CD4-positive, alpha-beta memory T cell (primary cell): ENCODE results near the gene MIAT. TPM values are rescaled to one million over a fixed set of nuclear protein-coding genes. Genes with fewer than 3 reads are reported as not detected.

ENCODE experiments used
- CTCF ChIA-PET: fragments of 350-600 bp; sonication (Branson Sonifier 250); formaldehyde crosslinking; loops from one replicate; lab custom pipeline; 2021; ENCODE audit warnings: inconsistent platforms; ENCODE audit not compliant: partially characterized antibody; lab: Charles Lee
- POLR2A ChIA-PET: fragments of 350-600 bp; sonication (Branson Sonifier 250); formaldehyde crosslinking; loops from one replicate; lab custom pipeline; 2021; ENCODE audit not compliant: partially characterized antibody; lab: Charles Lee
- DNase-seq, 5 donors: peaks; one replicate each; pipeline versions ENCODE4 v3.0.0 to v3.0.0-alpha.2; 2020 to 2022; ENCODE audit warnings: mixed read lengths in 1 of 5
- H3K27ac ChIP-seq: one replicate; pipeline ENCODE4 v1.7.0; 2013; ENCODE audit warnings: low read depth, low read length
- H3K27me3 ChIP-seq: 2 replicates; pipeline ENCODE4 v1.7.0; 2013; ENCODE audit warnings: mild to moderate bottlenecking, low read length, moderate library complexity; ENCODE audit not compliant: insufficient read depth
- H3K36me3 ChIP-seq: 2 replicates; pipeline ENCODE4 v1.7.0; 2013; ENCODE audit warnings: mild to moderate bottlenecking, low read length, moderate library complexity; ENCODE audit not compliant: insufficient read depth
- H3K4me1 ChIP-seq: 2 replicates; pipeline ENCODE4 v1.7.0; 2013; ENCODE audit warnings: mild to moderate bottlenecking, low read length, moderate library complexity; ENCODE audit not compliant: insufficient read depth
- H3K4me3 ChIP-seq, 2 donors: one replicate each; pipeline ENCODE4 v1.7.0; 2013; ENCODE audit warnings: low read length in 2 of 2, mild to moderate bottlenecking in 1 of 2
- H3K9me3 ChIP-seq, 2 donors: one replicate each; pipeline ENCODE4 v1.7.0; 2013; ENCODE audit warnings: low read length in 2 of 2, control low read depth in 1 of 2; ENCODE audit not compliant: control insufficient read depth in 1 of 2
- H3K27ac Mint-ChIP-seq, 7 donors: one replicate each; pipeline ENCODE4 v1.8.0; 2020 to 2021; ENCODE audit warnings: mixed read lengths in 7 of 7, mild to moderate bottlenecking in 6 of 7, inconsistent platforms in 3 of 7, moderate library complexity in 3 of 7
- H3K27me3 Mint-ChIP-seq, 2 donors: one replicate each; pipeline ENCODE4 v1.8.0; 2020 to 2021; ENCODE audit warnings: mixed read lengths in 2 of 2
- H3K36me3 Mint-ChIP-seq, 2 donors: one replicate each; pipeline ENCODE4 v1.8.0; 2020 to 2021; ENCODE audit warnings: mixed read lengths in 2 of 2, inconsistent platforms in 1 of 2, mild to moderate bottlenecking in 1 of 2
- H3K4me1 Mint-ChIP-seq, 4 donors: one replicate each; pipeline ENCODE4 v1.8.0; 2020 to 2021; ENCODE audit warnings: mixed read lengths in 4 of 4, mild to moderate bottlenecking in 1 of 4
- H3K4me3 Mint-ChIP-seq, 8 donors: one replicate each; pipeline ENCODE4 v1.8.0; 2020 to 2021; ENCODE audit warnings: mixed read lengths in 8 of 8, mild to moderate bottlenecking in 7 of 8, moderate library complexity in 6 of 8, inconsistent platforms in 3 of 8
- H3K9me3 Mint-ChIP-seq, 8 donors: one replicate each; pipeline ENCODE4 v1.8.0; 2020 to 2021; ENCODE audit warnings: mixed read lengths in 8 of 8, mild to moderate bottlenecking in 5 of 8, inconsistent platforms in 3 of 8, moderate library complexity in 1 of 8
- intact Hi-C: fragments of 100-400 bp; cut with micrococcal nuclease; formaldehyde crosslinking; loops from one replicate; pipeline ENCODE4 v1.15.1; 2023
- polyA plus RNA-seq, 2 donors: library from polyadenylated mRNA; unstranded; fragments of 300-500 nt; fragmentation: Illumina TruSeq; gene quantifications; one replicate each; pipeline ENCODE4 v1.2.3, GENCODE V29; 2021
- total RNA-seq, 2 experiments: library from RNA; stranded (reverse); gene quantifications; one replicate each; pipeline ENCODE4 v1.2.3, GENCODE V29; 2021

Gene MIAT
- total and polyA plus RNA-seq, 4 experiments from 2014 or later: 0.54 to 270 (median 132) TPM

GRCh38 chr22:26673486-26673885 is 16.1 kb downstream of the MIAT start:
- peaks cover 0 to 2% (median 0%) of the 10 kb centered on the region in 8 donors for H3K9me3 Mint-ChIP-seq

GRCh38 chr22:26674211-26675190 is 17.1 kb downstream of the MIAT start:
- peak in 2 of 5 donors; percentile 19 to 49 for DNase-seq
- Histone ChIP-seq H3K27ac (peak overlapping the region; percentile 94), H3K4me1 (peaks cover 88% of the 10 kb centered on the region), H3K4me3 (peak overlapping the region; percentile 79), H3K9me3 (no peaks in the 10 kb centered on the region), H3K27me3 (no peaks in the 10 kb centered on the region), H3K36me3 (peaks cover 4% of the 10 kb centered on the region)
- Mint-ChIP-seq H3K27me3 (no peaks in the 10 kb centered on the region), H3K36me3 (peaks cover 13 to 27% of the 10 kb centered on the region in 2 donors), H3K9me3 (peaks cover 0 to 2% (median 0%) of the 10 kb centered on the region in 8 donors), H3K4me1 (peaks cover 70 to 94% (median 83%) of the 10 kb centered on the region in 4 donors), H3K27ac (peak overlapping the region; percentile 95 to 99 (median 98)), H3K4me3 (peak overlapping the region; percentile 85 to 99 (median 98))
- POLR2A ChIA-PET: interaction anchor here (0.6 to 5.4 kb wide), 19 partner anchors 8 to 1245 kb away, joined by 3 to 95 read pairs (median 7); partner anchors contain the start of genes ASPHD2, HPS4, MIAT and PITPNB
- CTCF ChIA-PET: interaction anchor here (0.9 to 3.4 kb wide), 9 partner anchors 9 to 244 kb away, joined by 3 to 18 read pairs (median 4); no protein-coding TSS in a partner anchor
- intact Hi-C loops: loop anchor here (10.0 kb wide), 1 partner anchor 1610 kb away; no protein-coding TSS in a partner anchor

More at GRCh38 chr22:26673486-26673885, 16.1 kb downstream of the MIAT start:
- peaks cover 88% of the 10 kb centered on the region for H3K4me1 ChIP-seq
- ChIA-PET POLR2A (interaction anchor here (0.9 to 5.4 kb wide), 21 partner anchors 8 to 1246 kb away, joined by 3 to 95 read pairs (median 5); partner anchors contain the start of genes ASPHD2, HPS4, MIAT and PITPNB), CTCF (interaction anchor here (0.9 to 3.4 kb wide), 8 partner anchors 8 to 243 kb away, joined by 3 to 18 read pairs (median 4); no protein-coding TSS in a partner anchor)
- H3K27ac ChIP-seq: peak overlapping the region; percentile 94
- H3K9me3 ChIP-seq: no peaks in the 10 kb centered on the region
- H3K4me3 ChIP-seq: peak overlapping the region; percentile 79
- Mint-ChIP-seq H3K27me3 (no peaks in the 10 kb centered on the region), H3K36me3 (peaks cover 11 to 24% of the 10 kb centered on the region in 2 donors), H3K4me1 (peaks cover 66 to 96% (median 80%) of the 10 kb centered on the region in 4 donors), H3K4me3 (peak overlapping the region; percentile 85 to 99 (median 98)), H3K27ac (peak overlapping the region; percentile 95 to 99 (median 98))
- peaks cover 4% of the 10 kb centered on the region for H3K36me3 ChIP-seq
- no peaks in the 10 kb centered on the region for H3K27me3 ChIP-seq
- intact Hi-C loops: loop anchor here (2.0 to 10.0 kb wide), 2 partner anchors 275 to 1609 kb away; no protein-coding TSS in a partner anchor
- peak in 2 of 5 donors; percentile 12 to 73 for DNase-seq

GRCh38 chr22:26675687-26676268 is 18.4 kb downstream of the MIAT start:
- Histone ChIP-seq H3K27me3 (no peaks in the 10 kb centered on the region), H3K9me3 (no peaks in the 10 kb centered on the region), H3K36me3 (peaks cover 12% of the 10 kb centered on the region), H3K27ac (peak overlapping the region; percentile 94), H3K4me3 (no peak overlapping the region), H3K4me1 (peaks cover 78% of the 10 kb centered on the region)
- peak overlapping the region; percentile 95 to 99 (median 98) for H3K27ac Mint-ChIP-seq
- H3K4me1 Mint-ChIP-seq: peaks cover 69 to 91% (median 80%) of the 10 kb centered on the region in 4 donors
- ChIA-PET POLR2A (interaction anchor here (0.6 kb wide), 2 partner anchors 114 to 166 kb away, joined by 3 read pairs; no protein-coding TSS in a partner anchor), CTCF (no interaction called here)
- DNase-seq: no peak
- no peaks in the 10 kb centered on the region for H3K27me3 Mint-ChIP-seq
- intact Hi-C loops: loop anchor here (10.0 kb wide), 1 partner anchor 1611 kb away; no protein-coding TSS in a partner anchor
- H3K9me3 Mint-ChIP-seq: peaks cover 0 to 2% (median 0%) of the 10 kb centered on the region in 8 donors
- peaks cover 19 to 33% of the 10 kb centered on the region in 2 donors for H3K36me3 Mint-ChIP-seq
- H3K4me3 Mint-ChIP-seq: peak overlapping the region in 7 of 8 donors; percentile 85 to 99 (median 98)

GRCh38 chr22:26677217-26677616 is 19.8 kb downstream of the MIAT start:
- Histone ChIP-seq H3K27me3 (no peaks in the 10 kb centered on the region), H3K36me3 (peaks cover 24% of the 10 kb centered on the region), H3K4me1 (peaks cover 63% of the 10 kb centered on the region), H3K9me3 (no peaks in the 10 kb centered on the region), H3K4me3 (no peak overlapping the region), H3K27ac (no peak overlapping the region)
- DNase-seq: no peak
- intact Hi-C loops: loop anchor here (10.0 kb wide), 1 partner anchor 1612 kb away; no protein-coding TSS in a partner anchor
- Mint-ChIP-seq H3K27ac (peak overlapping the region in 6 of 7 donors; percentile 29 to 77 (median 60)), H3K4me1 (peaks cover 57 to 77% (median 67%) of the 10 kb centered on the region in 4 donors), H3K36me3 (peaks cover 31 to 45% of the 10 kb centered on the region in 2 donors), H3K27me3 (no peaks in the 10 kb centered on the region), H3K9me3 (peaks cover 0 to 2% (median 0%) of the 10 kb centered on the region in 8 donors), H3K4me3 (no peak overlapping the region)
- CTCF ChIA-PET: interaction anchor here (1.5 kb wide), 1 partner anchor 78 kb away, joined by 3 read pairs; no protein-coding TSS in a partner anchor
- POLR2A ChIA-PET: interaction anchor here (1.6 kb wide), 1 partner anchor 193 kb away, joined by 5 read pairs; the partner anchor contains the start of gene SRRD

- peak overlapping the region in 7 of 8 donors; percentile 25 to 80 (median 42) for H3K4me3 Mint-ChIP-seq
- no peaks in the 10 kb centered on the region for H3K9me3 Mint-ChIP-seq
- intact Hi-C loops: loop anchor here (1.0 to 10.0 kb wide), 2 partner anchors 1125 to 1614 kb away; no protein-coding TSS in a partner anchor
- H3K36me3 Mint-ChIP-seq: peaks cover 47 to 53% of the 10 kb centered on the region in 2 donors
- peak; percentile 53 to 67 (median 61) for DNase-seq
- H3K27ac Mint-ChIP-seq: peak overlapping the region; percentile 24 to 86 (median 79)
- ChIA-PET CTCF (interaction anchor here (0.8 to 2.5 kb wide), 12 partner anchors 10 to 1208 kb away, joined by 3 to 24 read pairs (median 4); no protein-coding TSS in a partner anchor), POLR2A (interaction anchor here (1.0 to 1.4 kb wide), 2 partner anchors 12 to 22 kb away, joined by 3 to 4 read pairs; partner anchors contain the start of gene MIAT)
- H3K4me3 ChIP-seq: no peak overlapping the region
- no peak overlapping the region for H3K27ac ChIP-seq
- H3K4me1 ChIP-seq: peaks cover 54% of the 10 kb centered on the region
- no peaks in the 10 kb centered on the region for H3K27me3 ChIP-seq
- no peaks in the 10 kb centered on the region for H3K9me3 ChIP-seq
- peaks cover 30% of the 10 kb centered on the region for H3K36me3 ChIP-seq
- H3K4me1 Mint-ChIP-seq: peaks cover 56 to 73% (median 64%) of the 10 kb centered on the region in 4 donors
- no peaks in the 10 kb centered on the region for H3K27me3 Mint-ChIP-seq
Observed at GRCh38 chr22:26679003-26679629, 21.7 kb downstream of the MIAT start.

GRCh38 chr22:26680485-26680884 is 23.1 kb downstream of the MIAT start:
- peaks cover 47 to 66% (median 54%) of the 10 kb centered on the region in 4 donors for H3K4me1 Mint-ChIP-seq

More at GRCh38 chr22:26680485-26680884, 23.1 kb downstream of the MIAT start:
- Histone ChIP-seq H3K36me3 (peaks cover 30% of the 10 kb centered on the region), H3K4me1 (peaks cover 41% of the 10 kb centered on the region), H3K27me3 (no peaks in the 10 kb centered on the region), H3K9me3 (no peaks in the 10 kb centered on the region), H3K27ac (no peak overlapping the region), H3K4me3 (no peak overlapping the region)
- Mint-ChIP-seq H3K27ac (peak overlapping the region in 4 of 7 donors; percentile 23 to 73 (median 48)), H3K9me3 (no peaks in the 10 kb centered on the region), H3K4me3 (no peak overlapping the region), H3K36me3 (peaks cover 44 to 48% of the 10 kb centered on the region in 2 donors), H3K27me3 (no peaks in the 10 kb centered on the region)
- POLR2A ChIA-PET: no interaction called here
- no peak for DNase-seq
- intact Hi-C loops: no loop called here
- CTCF ChIA-PET: interaction anchor here (1.5 to 2.0 kb wide), 2 partner anchors 11 to 120 kb away, joined by 3 to 6 read pairs; no protein-coding TSS in a partner anchor
